Brain microvascular endothelial cell (primary cell): Measurements from ENCODE around the gene FMN2.

Experiments used
- DNase-seq: peaks from one replicate; pipeline ENCODE4 v3.0.0-alpha.2; 2020
- H3K27ac ChIP-seq: fragments of 250-450 bp; sonication (Bioruptor Pico); 2 replicates; pipeline ENCODE4 v1.5.1; 2020; ENCODE audit warnings: mild to moderate bottlenecking, moderate library complexity
- H3K27me3 ChIP-seq: fragments of 250-450 bp; sonication (Bioruptor Pico); replicated peaks from 2 replicates; pipeline ENCODE4 v1.5.1; 2020; ENCODE audit warnings: mild to moderate bottlenecking
- H3K36me3 ChIP-seq: fragments of 250-450 bp; sonication (Bioruptor Pico); replicated peaks from 2 replicates; pipeline ENCODE4 v1.5.1; 2020; ENCODE audit warnings: mild to moderate bottlenecking
- H3K4me3 ChIP-seq: 2 replicates; pipeline ENCODE4 v1.5.1; 2011; ENCODE audit warnings: low read depth, mild to moderate bottlenecking, control low read depth, low read length, moderate library complexity
- CTCF ChIP-seq: IDR thresholded peaks from 2 replicates; pipeline ENCODE4 v1.5.1; 2011; ENCODE audit warnings: low read depth, mild to moderate bottlenecking, moderate library complexity, low read length, control low read depth, inconsistent platforms; ENCODE audit errors: missing control alignments
- in situ Hi-C: cut with HindIII; loops from 2 replicates; pipeline ENCODE4 v1.10.0; 2017; ENCODE audit warnings: low sequenced_read_pairs, low pct_ligation_motif_present

The FMN2 gene

DNA sequence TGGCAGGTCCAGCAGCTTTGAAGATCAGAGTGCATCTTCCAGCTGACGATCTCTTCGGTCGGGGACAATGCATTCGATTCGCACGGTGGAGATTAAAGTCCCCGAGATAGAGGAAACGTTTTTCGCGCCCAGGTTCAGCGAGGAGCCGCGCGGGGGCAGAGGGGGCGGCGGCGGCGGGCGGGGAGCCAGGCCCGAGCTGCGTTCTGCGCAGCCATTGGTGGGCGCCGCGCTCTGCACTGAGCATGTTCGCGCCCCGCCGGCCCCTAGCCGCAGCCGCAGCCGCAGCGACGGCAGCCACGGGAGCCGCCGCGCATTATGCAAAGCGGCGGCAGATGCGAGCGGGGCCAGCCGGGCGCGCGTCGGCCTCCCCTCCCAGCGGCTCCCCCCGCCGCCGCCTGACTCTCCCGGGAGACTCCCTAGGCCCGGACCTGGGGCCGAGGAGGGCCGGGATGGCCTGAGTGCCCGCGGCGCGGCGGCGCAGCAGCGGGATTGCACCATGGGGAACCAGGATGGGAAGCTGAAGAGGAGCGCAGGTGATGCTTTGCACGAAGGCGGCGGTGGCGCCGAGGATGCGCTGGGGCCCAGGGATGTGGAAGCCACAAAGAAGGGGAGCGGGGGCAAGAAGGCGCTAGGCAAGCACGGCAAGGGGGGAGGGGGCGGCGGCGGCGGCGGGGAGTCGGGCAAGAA is at the start of gene FMN2:
FMN2 (plus strand) TSS at position 270 of the 687 bp plus-strand sequence; CDS start at position 497, 227 bp downstream.
- peak; percentile 8 for DNase-seq
- in situ Hi-C loops = no loop called here
- TF ChIP-seq CTCF = no peak
- Histone ChIP-seq H3K27me3 (no peaks in the 10 kb centered on the region), H3K27ac (peak within 1 kb of the TSS; percentile 3), H3K36me3 (no peaks in the 10 kb centered on the region), H3K4me3 (peak within 1 kb of the TSS; percentile 75)

DNA sequence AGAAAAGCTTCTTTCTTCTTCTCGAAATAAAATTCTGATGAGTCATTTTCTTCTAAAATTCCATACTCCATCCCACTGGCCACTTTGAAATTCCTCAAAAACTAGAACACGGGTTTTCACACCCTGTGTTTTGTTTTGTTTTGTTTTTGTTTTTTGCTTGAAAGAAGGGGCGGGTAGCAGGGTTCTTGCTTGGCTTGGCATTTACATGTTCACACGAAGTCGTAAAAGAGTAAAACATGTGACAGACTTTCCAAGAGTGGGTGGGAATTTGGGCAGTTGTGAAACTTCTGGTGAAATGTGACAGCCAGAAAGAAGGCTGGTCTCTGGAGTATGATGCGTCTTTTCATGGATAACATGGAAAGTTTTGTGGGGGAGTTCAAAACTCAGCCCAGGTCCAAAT is 47.1 kb upstream of the FMN2 start:
- in situ Hi-C loops = no loop called here
- Histone ChIP-seq H3K4me3 (no peak overlapping the region), H3K36me3 (no peaks in the 10 kb centered on the region), H3K27me3 (no peaks in the 10 kb centered on the region), H3K27ac (no peak overlapping the region)
- DNase-seq = no peak
- TF ChIP-seq CTCF = no peak

- in situ Hi-C loops = no loop called here
- Histone ChIP-seq H3K4me3 (no peak overlapping the region), H3K27me3 (no peaks in the 10 kb centered on the region), H3K27ac (no peak overlapping the region), H3K36me3 (no peaks in the 10 kb centered on the region)
- TF ChIP-seq CTCF = no peak
- DNase-seq = no peak
These were observed 45.7 kb upstream of the FMN2 start for GRCh38 chr1:240046000-240046399.

- Histone ChIP-seq H3K27me3 (no peaks in the 10 kb centered on the region), H3K36me3 (no peaks in the 10 kb centered on the region), H3K27ac (no peak overlapping the region), H3K4me3 (no peak overlapping the region)
- no peak for DNase-seq
- TF ChIP-seq CTCF = no peak
- in situ Hi-C loops = no loop called here
These were observed 37.5 kb upstream of the FMN2 start for GRCh38 chr1:240054109-240054701.

- Histone ChIP-seq H3K27ac (no peak overlapping the region), H3K36me3 (no peaks in the 10 kb centered on the region), H3K4me3 (no peak overlapping the region), H3K27me3 (no peaks in the 10 kb centered on the region)
- in situ Hi-C loops = no loop called here
- TF ChIP-seq CTCF = no peak
- DNase-seq = no peak
These were observed 35.7 kb upstream of the FMN2 start for GRCh38 chr1:240055936-240056335.
